Testis (tissue), 2 donors: ENCODE data around the gene RAB33B.

ENCODE experiments used
- POLR2A ChIP-seq: fragments of 450-650 bp; IDR thresholded peaks from one replicate; pipeline ENCODE4 v1.6.1; 2017; ENCODE audit warnings: antibody characterized with exemption, mild to moderate bottlenecking, moderate library complexity
- TF ChIP-seq, protein P1 (sequence below), 3 experiments: fragments of 450-650 bp in 2 of 3; fragments of 200-600 bp in 1 of 3; sonication (generic) in 1 of 3; IDR thresholded peaks; one replicate each; pipeline ENCODE4 v1.5.1; 2016 to 2019; ENCODE audit warnings: antibody characterized with exemption in 3 of 3, mild to moderate bottlenecking in 2 of 3, moderate library complexity in 1 of 3

DNA sequence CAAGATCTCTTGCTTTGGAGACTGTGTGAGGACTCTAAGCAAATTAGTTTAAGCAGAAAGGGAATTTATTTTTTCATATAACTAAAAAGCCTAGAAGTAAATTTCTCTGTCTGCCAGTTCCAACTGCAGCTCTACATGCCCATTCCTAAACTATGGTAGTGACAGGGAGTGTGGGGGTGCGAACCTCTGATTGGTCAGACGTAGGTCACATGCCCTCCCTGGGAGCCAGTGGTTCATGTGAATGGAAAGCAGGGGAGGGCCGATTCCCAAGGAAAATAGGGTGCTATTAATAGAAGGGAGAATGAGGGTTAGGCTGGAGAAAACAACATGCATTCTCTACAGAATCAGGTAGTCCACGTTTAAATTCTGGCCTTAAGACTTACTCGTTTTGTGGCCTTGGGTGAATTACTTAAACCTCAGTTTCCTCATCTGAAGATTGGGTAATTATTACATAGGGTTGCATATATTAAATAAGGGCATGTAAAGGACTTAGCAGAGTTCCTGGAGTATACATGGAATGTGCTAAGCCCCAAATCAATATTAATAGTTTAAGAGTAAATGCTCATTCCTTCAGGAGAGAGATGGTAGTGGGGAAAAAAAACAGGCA, 7.2 kb downstream of the RAB33B start:
- TF ChIP-seq, protein P1, sequence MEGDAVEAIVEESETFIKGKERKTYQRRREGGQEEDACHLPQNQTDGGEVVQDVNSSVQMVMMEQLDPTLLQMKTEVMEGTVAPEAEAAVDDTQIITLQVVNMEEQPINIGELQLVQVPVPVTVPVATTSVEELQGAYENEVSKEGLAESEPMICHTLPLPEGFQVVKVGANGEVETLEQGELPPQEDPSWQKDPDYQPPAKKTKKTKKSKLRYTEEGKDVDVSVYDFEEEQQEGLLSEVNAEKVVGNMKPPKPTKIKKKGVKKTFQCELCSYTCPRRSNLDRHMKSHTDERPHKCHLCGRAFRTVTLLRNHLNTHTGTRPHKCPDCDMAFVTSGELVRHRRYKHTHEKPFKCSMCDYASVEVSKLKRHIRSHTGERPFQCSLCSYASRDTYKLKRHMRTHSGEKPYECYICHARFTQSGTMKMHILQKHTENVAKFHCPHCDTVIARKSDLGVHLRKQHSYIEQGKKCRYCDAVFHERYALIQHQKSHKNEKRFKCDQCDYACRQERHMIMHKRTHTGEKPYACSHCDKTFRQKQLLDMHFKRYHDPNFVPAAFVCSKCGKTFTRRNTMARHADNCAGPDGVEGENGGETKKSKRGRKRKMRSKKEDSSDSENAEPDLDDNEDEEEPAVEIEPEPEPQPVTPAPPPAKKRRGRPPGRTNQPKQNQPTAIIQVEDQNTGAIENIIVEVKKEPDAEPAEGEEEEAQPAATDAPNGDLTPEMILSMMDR (IDR thresholded peaks at IDR 0.05), result no peak
- no peak for TF ChIP-seq POLR2A
